Liver (tissue), 9 donors: Measurements from ENCODE around the gene ZNF79. TPM values are rescaled to one million over a fixed set of nuclear protein-coding genes. Genes with fewer than 3 reads are reported as not detected.

Experiments used
- DNase-seq: peaks from one replicate; pipeline ENCODE4 v3.0.0-alpha.2; 2017; ENCODE audit warnings: low spot score
- H3K27ac ChIP-seq, 2 donors: one replicate each; pipeline ENCODE4 v1.7.0; 2013; ENCODE audit warnings: inconsistent platforms in 2 of 2, low read length in 2 of 2, control low read depth in 1 of 2, low read depth in 1 of 2, mild to moderate bottlenecking in 1 of 2
- H3K27me3 ChIP-seq, 4 donors: one replicate each; pipeline versions ENCODE4 v1.6.1 to v1.7.0; 2013; ENCODE audit warnings: low read length in 3 of 4, inconsistent platforms in 1 of 4, mild to moderate bottlenecking in 1 of 4, moderate library complexity in 1 of 4; ENCODE audit not compliant: control insufficient read depth in 4 of 4, insufficient read depth in 4 of 4
- H3K36me3 ChIP-seq, 4 donors: one replicate each; pipeline versions ENCODE4 v1.6.1 to v1.7.0; 2013; ENCODE audit warnings: low read length in 3 of 4, mild to moderate bottlenecking in 3 of 4, low read depth in 1 of 4, moderate library complexity in 1 of 4; ENCODE audit not compliant: control insufficient read depth in 4 of 4, insufficient read depth in 3 of 4
- H3K4me1 ChIP-seq, 4 donors: one replicate each; pipeline versions ENCODE4 v1.6.1 to v1.7.0; 2013; ENCODE audit warnings: low read length in 3 of 4, mild to moderate bottlenecking in 3 of 4, moderate library complexity in 1 of 4; ENCODE audit not compliant: control insufficient read depth in 4 of 4, insufficient read depth in 4 of 4
- H3K4me3 ChIP-seq, 3 donors: one replicate each; pipeline versions ENCODE4 v1.6.1 to v1.7.0; 2013; ENCODE audit warnings: low read length in 3 of 3, control low read depth in 1 of 3, low read depth in 1 of 3, mild to moderate bottlenecking in 1 of 3
- H3K9ac ChIP-seq, 2 donors: one replicate each; pipeline ENCODE4 v1.7.0; 2013; ENCODE audit warnings: low read length in 2 of 2, mild to moderate bottlenecking in 2 of 2, moderate library complexity in 2 of 2, control low read depth in 1 of 2, low read depth in 1 of 2
- H3K9me3 ChIP-seq, 4 donors: one replicate each; pipeline versions ENCODE4 v1.6.1 to v1.7.0; 2013; ENCODE audit warnings: low read length in 3 of 4; ENCODE audit not compliant: control insufficient read depth in 4 of 4
- EGR1 ChIP-seq, 2 donors: IDR thresholded peaks; 2 replicates each; pipeline ENCODE4 v1.6.1; 2016 to 2018; ENCODE audit warnings: antibody characterized with exemption in 2 of 2, low read depth in 2 of 2
- WGBS: extraction: QIAGEN DNeasy Blood & Tissue Kit; methylation state at CpG from one replicate; pipeline ENCODE4 v1.1.7; 2013; 5-methylcytosine and 5-hydroxymethylcytosine counted together
- polyA plus RNA-seq, 2 donors: library from polyadenylated mRNA; stranded (reverse) in 1 of 2; unstranded in 1 of 2; fragments of 200-250 nt in 1 of 2; fragments of >200 nt in 1 of 2; fragmentation: Nextera tagmentation in 1 of 2; extraction: Ambion mirVana in 1 of 2; gene quantifications; one replicate each; pipeline versions ENCODE4 v1.2.1 to v1.2.3, GENCODE V29; 2013 to 2015
- total RNA-seq, 2 donors: library from RNA; depleted of rRNA; stranded (reverse); fragments of >200 nt; gene quantifications; one replicate each; pipeline ENCODE4 v1.2.3, GENCODE V29; 2014
- TF ChIP-seq, protein P1 (sequence below): IDR thresholded peaks from 2 replicates; pipeline ENCODE4 v1.6.1; 2016; ENCODE audit warnings: antibody characterized with exemption
- TF ChIP-seq, protein P2 (sequence below): IDR thresholded peaks from 2 replicates; pipeline ENCODE4 v1.6.1; 2016; ENCODE audit warnings: antibody characterized with exemption
- TF ChIP-seq, protein P3 (sequence below): fragments of 150-350 bp; IDR thresholded peaks from 2 replicates; pipeline ENCODE4 v1.5.1; 2017; ENCODE audit warnings: improper control_type of control experiment, low read depth, low read length; ENCODE audit not compliant: missing input control
- TF ChIP-seq, protein P4 (sequence below): IDR thresholded peaks from 2 replicates; pipeline ENCODE4 v1.6.1; 2016; ENCODE audit warnings: antibody characterized with exemption
- TF ChIP-seq, protein P5 (sequence below): IDR thresholded peaks from 2 replicates; pipeline ENCODE4 v1.6.1; 2016; ENCODE audit warnings: antibody characterized with exemption, mild to moderate bottlenecking
- donor health status: healthy.
- donor health status: healthy.
- donor health status: healthy.
- donor health status: healthy.
- donor health status: healthy.

Gene ZNF79
- total and polyA plus RNA-seq, 4 donors = 2.2 to 6.9 (median 4.2) TPM

DNA sequence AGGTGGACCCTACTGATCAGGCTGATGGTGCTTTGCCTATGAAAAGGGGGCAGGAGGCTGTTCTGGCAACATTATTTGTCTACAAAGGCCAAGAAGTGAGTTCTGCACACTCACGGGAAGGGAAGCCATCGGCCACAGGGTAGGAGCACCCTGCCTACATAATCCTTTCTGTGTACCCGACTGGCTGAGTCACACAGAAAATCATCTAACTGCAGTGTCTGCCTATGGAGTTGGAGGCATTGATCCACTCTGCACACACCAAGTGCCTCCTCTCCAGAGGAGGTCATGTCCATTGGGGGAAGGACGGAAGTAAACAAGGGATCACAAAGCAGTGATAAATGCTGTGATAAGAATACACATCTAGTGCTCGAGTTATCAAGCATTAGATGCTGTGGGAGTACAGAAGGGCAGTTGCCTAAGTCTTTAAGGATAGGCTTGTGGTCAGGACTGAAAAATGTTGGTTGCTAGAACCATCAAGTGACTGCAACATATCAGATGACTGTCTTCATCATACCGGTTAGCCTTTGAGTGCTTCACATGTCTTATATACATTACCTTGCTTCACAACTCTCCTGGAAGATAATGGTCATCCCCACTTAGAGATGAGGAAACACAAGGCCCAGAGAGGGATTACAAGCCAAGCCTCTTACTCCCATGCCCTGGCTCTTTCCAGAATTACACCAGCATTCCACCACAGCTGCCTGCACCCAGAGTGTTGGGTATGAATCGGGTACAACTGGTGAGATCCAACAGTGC lies 28.5 kb upstream of the ZNF79 start:
- WGBS = 82% methylated on average over 7 of the region's 7 CpGs
- peaks cover 2 to 21% (median 17%) of the 10 kb centered on the region in 4 donors for H3K4me1 ChIP-seq
- TF ChIP-seq, protein P1, sequence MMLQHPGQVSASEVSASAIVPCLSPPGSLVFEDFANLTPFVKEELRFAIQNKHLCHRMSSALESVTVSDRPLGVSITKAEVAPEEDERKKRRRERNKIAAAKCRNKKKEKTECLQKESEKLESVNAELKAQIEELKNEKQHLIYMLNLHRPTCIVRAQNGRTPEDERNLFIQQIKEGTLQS = no peak
- TF ChIP-seq, protein P2, sequence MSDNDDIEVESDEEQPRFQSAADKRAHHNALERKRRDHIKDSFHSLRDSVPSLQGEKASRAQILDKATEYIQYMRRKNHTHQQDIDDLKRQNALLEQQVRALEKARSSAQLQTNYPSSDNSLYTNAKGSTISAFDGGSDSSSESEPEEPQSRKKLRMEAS = no peak
- TF ChIP-seq, protein P3, sequence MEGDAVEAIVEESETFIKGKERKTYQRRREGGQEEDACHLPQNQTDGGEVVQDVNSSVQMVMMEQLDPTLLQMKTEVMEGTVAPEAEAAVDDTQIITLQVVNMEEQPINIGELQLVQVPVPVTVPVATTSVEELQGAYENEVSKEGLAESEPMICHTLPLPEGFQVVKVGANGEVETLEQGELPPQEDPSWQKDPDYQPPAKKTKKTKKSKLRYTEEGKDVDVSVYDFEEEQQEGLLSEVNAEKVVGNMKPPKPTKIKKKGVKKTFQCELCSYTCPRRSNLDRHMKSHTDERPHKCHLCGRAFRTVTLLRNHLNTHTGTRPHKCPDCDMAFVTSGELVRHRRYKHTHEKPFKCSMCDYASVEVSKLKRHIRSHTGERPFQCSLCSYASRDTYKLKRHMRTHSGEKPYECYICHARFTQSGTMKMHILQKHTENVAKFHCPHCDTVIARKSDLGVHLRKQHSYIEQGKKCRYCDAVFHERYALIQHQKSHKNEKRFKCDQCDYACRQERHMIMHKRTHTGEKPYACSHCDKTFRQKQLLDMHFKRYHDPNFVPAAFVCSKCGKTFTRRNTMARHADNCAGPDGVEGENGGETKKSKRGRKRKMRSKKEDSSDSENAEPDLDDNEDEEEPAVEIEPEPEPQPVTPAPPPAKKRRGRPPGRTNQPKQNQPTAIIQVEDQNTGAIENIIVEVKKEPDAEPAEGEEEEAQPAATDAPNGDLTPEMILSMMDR = no peak
- TF ChIP-seq, protein P4, sequence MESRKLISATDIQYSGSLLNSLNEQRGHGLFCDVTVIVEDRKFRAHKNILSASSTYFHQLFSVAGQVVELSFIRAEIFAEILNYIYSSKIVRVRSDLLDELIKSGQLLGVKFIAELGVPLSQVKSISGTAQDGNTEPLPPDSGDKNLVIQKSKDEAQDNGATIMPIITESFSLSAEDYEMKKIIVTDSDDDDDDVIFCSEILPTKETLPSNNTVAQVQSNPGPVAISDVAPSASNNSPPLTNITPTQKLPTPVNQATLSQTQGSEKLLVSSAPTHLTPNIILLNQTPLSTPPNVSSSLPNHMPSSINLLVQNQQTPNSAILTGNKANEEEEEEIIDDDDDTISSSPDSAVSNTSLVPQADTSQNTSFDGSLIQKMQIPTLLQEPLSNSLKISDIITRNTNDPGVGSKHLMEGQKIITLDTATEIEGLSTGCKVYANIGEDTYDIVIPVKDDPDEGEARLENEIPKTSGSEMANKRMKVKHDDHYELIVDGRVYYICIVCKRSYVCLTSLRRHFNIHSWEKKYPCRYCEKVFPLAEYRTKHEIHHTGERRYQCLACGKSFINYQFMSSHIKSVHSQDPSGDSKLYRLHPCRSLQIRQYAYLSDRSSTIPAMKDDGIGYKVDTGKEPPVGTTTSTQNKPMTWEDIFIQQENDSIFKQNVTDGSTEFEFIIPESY = no peak
- TF ChIP-seq EGR1 (IDR thresholded peaks at IDR 0.05; ENCODE audit: low read depth in 2 of 2) = no peak
- no peaks in the 10 kb centered on the region for H3K9me3 ChIP-seq
- no peak overlapping the region for H3K27ac ChIP-seq
- H3K27me3 ChIP-seq = no peaks in the 10 kb centered on the region
- H3K4me3 ChIP-seq = no peak overlapping the region
- no peaks in the 10 kb centered on the region for H3K36me3 ChIP-seq
- no peak overlapping the region for H3K9ac ChIP-seq
- no peak for DNase-seq

DNA sequence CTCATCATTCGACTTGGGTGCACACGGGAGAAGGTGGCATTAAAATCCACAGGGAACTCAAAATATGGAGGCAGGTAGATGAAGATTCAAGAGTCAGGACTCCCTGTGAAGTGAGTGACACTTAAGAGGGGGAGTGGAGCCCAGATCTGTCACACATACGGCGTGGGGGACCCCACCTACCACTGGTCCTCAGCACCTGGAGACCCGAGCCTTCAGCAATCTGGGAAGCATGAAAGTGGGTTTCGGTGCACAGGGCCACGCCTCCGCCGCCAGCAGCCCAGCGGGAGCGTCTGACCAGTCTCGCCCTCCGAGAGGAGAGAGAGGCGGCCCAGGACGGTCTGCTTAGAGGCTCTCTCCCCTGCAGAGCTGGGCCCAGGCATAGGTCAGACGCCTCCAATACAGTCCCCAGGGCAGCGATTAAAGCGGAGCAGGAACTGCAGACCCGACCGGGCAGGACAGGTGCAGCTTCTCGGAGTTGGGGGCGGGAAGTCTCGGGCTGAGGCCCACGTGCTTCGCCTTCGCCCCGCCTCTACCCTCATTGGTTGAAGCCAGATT lies 27.9 kb upstream of the ZNF79 start:
- DNase-seq = no peak
- peaks cover 2 to 21% (median 17%) of the 10 kb centered on the region in 4 donors for H3K4me1 ChIP-seq
- WGBS = 4% methylated on average over 27 of the region's 27 CpGs
- H3K9me3 ChIP-seq = no peaks in the 10 kb centered on the region
- TF ChIP-seq, protein P5, sequence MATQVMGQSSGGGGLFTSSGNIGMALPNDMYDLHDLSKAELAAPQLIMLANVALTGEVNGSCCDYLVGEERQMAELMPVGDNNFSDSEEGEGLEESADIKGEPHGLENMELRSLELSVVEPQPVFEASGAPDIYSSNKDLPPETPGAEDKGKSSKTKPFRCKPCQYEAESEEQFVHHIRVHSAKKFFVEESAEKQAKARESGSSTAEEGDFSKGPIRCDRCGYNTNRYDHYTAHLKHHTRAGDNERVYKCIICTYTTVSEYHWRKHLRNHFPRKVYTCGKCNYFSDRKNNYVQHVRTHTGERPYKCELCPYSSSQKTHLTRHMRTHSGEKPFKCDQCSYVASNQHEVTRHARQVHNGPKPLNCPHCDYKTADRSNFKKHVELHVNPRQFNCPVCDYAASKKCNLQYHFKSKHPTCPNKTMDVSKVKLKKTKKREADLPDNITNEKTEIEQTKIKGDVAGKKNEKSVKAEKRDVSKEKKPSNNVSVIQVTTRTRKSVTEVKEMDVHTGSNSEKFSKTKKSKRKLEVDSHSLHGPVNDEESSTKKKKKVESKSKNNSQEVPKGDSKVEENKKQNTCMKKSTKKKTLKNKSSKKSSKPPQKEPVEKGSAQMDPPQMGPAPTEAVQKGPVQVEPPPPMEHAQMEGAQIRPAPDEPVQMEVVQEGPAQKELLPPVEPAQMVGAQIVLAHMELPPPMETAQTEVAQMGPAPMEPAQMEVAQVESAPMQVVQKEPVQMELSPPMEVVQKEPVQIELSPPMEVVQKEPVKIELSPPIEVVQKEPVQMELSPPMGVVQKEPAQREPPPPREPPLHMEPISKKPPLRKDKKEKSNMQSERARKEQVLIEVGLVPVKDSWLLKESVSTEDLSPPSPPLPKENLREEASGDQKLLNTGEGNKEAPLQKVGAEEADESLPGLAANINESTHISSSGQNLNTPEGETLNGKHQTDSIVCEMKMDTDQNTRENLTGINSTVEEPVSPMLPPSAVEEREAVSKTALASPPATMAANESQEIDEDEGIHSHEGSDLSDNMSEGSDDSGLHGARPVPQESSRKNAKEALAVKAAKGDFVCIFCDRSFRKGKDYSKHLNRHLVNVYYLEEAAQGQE = no peak
- H3K27ac ChIP-seq = no peak overlapping the region
- H3K4me3 ChIP-seq = peak overlapping the region; percentile 67 to 81 (median 68)
- peaks cover 0 to 4% (median under 1%) of the 10 kb centered on the region in 4 donors for H3K36me3 ChIP-seq
- H3K27me3 ChIP-seq = no peaks in the 10 kb centered on the region
- H3K9ac ChIP-seq = no peak overlapping the region
